ENCODE measurements around the gene NDUFB4.

The NDUFB4 gene

DNA sequence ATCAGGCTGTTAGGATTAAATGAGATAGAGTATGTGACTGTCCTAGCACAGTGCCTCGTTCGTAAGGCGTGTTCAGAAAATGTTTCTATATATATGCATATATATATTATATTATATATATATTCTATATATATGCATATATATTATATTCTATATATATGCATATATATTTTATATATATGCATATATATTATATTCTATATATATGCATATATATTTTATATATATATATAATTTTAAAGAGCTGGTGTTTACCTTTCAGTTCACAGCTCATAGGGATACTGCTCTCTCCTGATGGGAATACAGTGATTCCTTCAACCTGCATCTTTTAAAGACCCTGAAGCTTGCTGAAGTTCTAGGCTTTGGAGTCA lies 702 bp downstream of the NDUFB4 start:
- TF ChIP-seq, protein P1, sequence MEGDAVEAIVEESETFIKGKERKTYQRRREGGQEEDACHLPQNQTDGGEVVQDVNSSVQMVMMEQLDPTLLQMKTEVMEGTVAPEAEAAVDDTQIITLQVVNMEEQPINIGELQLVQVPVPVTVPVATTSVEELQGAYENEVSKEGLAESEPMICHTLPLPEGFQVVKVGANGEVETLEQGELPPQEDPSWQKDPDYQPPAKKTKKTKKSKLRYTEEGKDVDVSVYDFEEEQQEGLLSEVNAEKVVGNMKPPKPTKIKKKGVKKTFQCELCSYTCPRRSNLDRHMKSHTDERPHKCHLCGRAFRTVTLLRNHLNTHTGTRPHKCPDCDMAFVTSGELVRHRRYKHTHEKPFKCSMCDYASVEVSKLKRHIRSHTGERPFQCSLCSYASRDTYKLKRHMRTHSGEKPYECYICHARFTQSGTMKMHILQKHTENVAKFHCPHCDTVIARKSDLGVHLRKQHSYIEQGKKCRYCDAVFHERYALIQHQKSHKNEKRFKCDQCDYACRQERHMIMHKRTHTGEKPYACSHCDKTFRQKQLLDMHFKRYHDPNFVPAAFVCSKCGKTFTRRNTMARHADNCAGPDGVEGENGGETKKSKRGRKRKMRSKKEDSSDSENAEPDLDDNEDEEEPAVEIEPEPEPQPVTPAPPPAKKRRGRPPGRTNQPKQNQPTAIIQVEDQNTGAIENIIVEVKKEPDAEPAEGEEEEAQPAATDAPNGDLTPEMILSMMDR (IDR thresholded peaks at IDR 0.05), result no peak

DNA sequence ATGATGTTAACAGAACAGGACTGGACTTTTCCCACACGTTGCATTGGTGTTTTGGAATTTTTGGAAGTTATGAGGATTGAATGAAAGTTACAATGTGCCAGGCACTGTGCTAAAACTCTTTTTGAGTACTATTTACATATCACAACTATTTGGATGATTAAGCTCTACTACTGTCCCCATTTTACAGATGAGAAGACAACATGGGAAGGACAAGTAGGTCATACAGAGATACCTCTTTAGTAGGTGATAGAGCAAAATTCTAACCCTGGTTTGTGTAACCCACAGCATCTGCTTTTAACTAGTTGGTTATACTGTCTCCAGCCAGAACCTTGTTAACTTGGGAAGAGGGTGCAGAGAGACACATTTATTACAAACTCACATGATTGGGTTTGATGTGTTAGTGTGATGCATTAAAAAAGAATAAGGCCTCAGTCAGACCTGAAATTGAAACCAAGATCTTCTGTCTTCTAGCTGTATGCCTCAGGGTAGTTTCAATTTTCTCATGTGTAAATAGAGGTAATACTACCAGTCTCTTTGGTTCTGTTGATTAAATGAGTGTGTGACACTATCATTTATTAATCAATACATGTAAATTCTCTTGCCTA lies 1.4 kb downstream of the NDUFB4 start:
- TF ChIP-seq, protein P1 (IDR thresholded peaks at IDR 0.05), result no peak

DNA sequence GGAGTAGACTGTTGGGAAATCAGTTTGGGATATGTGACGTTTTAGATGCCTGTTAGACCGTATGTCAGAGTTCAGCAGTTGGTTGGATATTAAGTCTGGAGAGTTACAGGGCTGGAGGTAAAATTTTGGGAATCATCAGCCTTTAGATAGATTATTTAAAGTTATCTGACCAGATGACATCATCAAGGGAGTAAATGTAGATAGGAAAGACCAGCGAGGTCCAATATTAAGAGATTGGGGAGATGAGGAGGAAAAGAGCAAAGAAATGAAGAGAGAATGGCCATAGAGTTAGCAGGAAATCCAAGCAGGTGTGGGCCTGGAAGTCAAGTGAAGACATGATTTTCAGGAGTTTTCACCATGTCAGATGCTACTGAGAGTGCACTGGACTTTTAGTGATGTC lies 3.1 kb downstream of the NDUFB4 start:
- TF ChIP-seq, protein P1 (IDR thresholded peaks at IDR 0.05), result no peak

DNA sequence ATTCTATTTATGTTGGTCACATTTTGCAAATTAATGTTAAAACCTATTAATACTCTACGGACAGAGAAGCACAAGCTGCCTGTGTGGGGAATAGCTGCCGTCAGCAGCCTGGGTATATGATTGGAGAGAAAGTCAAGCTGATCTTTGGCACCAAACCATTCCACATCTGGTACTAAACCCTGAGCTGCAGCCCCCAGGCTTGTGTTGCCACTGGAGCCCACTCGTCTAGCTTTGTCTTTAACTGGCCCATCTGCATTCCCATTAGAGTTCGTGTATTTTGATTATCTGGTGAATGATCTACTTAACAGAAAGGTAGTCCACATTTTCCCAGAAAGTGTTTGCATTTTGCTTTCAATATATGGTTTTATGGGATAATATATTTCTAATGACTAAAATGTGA lies 5.4 kb downstream of the NDUFB4 start:
- TF ChIP-seq, protein P1 (IDR thresholded peaks at IDR 0.05), result no peak

DNA sequence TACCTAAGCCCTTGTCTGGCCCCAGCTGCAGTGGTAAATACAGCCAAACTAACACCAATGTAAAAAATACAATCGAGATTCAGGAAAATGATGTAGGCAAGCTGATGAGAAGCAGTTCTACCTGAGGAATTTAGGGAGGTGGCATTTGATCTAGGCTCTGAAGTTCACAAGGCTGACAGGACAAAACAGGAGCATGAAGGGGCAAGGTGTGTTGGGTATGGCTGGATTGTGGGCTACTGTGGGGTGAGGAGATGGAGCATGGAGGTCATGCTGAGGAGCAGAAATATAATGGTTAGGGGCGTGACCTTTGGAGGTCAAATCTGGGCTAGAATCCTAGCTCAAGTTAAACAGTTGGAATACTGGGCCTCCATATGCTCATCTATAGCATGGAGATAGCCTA lies 6.5 kb downstream of the NDUFB4 start:
- TF ChIP-seq, protein P1 (IDR thresholded peaks at IDR 0.05), result no peak

DNA sequence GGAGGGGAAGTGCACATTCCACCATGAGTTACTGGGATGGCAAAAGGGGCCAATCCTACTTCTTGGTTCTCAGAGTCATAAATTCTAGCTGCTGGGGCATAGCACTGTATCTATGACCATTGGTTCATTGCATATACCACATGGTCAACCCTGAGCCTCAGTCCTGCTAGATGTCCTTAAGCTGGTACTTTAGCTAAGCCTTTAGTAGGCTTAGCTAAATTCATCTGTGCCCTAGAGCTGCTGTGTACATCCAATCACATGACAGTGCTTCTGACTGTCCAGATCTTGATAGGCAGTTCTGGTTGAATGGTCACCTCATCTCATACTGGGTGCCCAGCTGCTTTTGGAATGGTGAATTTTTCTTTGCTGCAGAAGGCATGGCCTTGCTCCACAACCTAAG lies 8.2 kb downstream of the NDUFB4 start:
- TF ChIP-seq, protein P1 (IDR thresholded peaks at IDR 0.05), result no peak

DNA sequence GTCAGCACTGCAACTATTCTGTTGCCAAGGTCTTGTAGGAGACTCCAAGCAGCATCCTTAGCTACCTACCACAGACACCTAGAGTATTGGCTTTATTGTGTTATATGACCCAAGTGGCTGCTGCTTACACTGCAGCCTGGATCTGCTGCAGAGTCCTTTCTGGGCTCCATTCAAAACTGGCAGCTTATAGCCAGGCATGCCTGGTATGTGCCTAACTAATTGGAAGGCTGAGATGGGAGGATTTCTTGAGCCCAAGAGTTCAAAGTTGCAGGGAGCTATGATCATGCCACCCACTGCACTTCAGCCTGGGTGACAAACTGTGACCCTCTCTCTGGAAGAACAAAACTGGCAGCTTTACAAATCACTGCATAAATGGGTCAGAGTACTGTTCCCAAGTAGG lies 8.6 kb downstream of the NDUFB4 start:
- TF ChIP-seq, protein P1 (IDR thresholded peaks at IDR 0.05), result no peak

DNA sequence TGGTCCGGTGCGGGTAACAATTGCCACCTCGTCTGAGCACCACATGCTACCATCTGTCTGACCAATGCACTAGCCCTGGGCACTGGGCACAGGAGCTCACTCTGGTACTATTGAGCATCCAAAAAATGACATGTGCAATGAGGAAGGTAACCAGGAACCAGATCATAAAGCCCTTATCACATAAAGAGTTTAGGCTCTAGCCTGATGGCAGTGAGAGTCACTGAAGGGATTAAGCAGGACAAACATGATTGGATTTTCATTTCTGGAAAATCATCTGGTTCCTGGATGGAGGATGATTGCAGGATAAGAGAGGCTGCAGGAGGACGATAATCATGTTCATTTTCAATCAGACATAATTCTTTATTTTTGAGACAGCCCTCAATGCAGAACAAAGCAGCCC lies 12.4 kb downstream of the NDUFB4 start:
- TF ChIP-seq, protein P1 (IDR thresholded peaks at IDR 0.05), result no peak
